ENCODE measurements around the gene ANO1.

ANO1 gene

GRCh38 chr11:70233034-70233433 is 154.9 kb downstream of the ANO1 start:
- no peak for ATAC-seq
- TF ChIP-seq PATZ1 (CRISPR knock-in tag; IDR thresholded peaks at IDR 0.05; ENCODE audit: borderline replicate concordance) (no peak), TOX (CRISPR knock-in tag; IDR thresholded peaks at IDR 0.05; ENCODE audit: borderline replicate concordance) (no peak), CSDC2 (CRISPR knock-in tag; IDR thresholded peaks at IDR 0.05) (no peak), BACH2 (CRISPR knock-in tag; IDR thresholded peaks at IDR 0.05; ENCODE audit: borderline replicate concordance) (no peak), ZFP3 (CRISPR knock-in tag; IDR thresholded peaks at IDR 0.05) (no peak)

GRCh38 chr11:70233511-70233934 is 155.4 kb downstream of the ANO1 start:
- ATAC-seq, result peak; percentile 69
- TF ChIP-seq CSRNP3 (CRISPR knock-in tag; IDR thresholded peaks at IDR 0.05) (no peak), ZFP3 (CRISPR knock-in tag; IDR thresholded peaks at IDR 0.05) (no peak), TCF4 (CRISPR knock-in tag; IDR thresholded peaks at IDR 0.05; ENCODE audit: borderline replicate concordance) (no peak), CSDC2 (CRISPR knock-in tag; IDR thresholded peaks at IDR 0.05) (no peak), OSR1 (CRISPR knock-in tag; IDR thresholded peaks at IDR 0.05) (no peak), SNAI2 (CRISPR knock-in tag; IDR thresholded peaks at IDR 0.05) (no peak), ZNF565 (CRISPR knock-in tag; conservative IDR thresholded peaks at IDR 0.05; ENCODE audit: low read depth) (no peak), PPARA (CRISPR knock-in tag; IDR thresholded peaks at IDR 0.05; ENCODE audit: borderline replicate concordance) (no peak), ZNF70 (CRISPR knock-in tag; IDR thresholded peaks at IDR 0.05) (no peak), PATZ1 (CRISPR knock-in tag; IDR thresholded peaks at IDR 0.05; ENCODE audit: borderline replicate concordance) (no peak), ZC3H10 (CRISPR knock-in tag; IDR thresholded peaks at IDR 0.05) (no peak), BACH2 (CRISPR knock-in tag; IDR thresholded peaks at IDR 0.05; ENCODE audit: borderline replicate concordance) (no peak), ARNTL (CRISPR knock-in tag; IDR thresholded peaks at IDR 0.05; ENCODE audit: borderline replicate concordance, low read depth) (no peak), ZFP30 (CRISPR knock-in tag; IDR thresholded peaks at IDR 0.05) (no peak)

GRCh38 chr11:70233962-70234361 is 155.8 kb downstream of the ANO1 start:
- TF ChIP-seq TCF4 (CRISPR knock-in tag; IDR thresholded peaks at IDR 0.05; ENCODE audit: borderline replicate concordance) (no peak), ESRRG (CRISPR knock-in tag; IDR thresholded peaks at IDR 0.05) (no peak), SNAI2 (CRISPR knock-in tag; IDR thresholded peaks at IDR 0.05) (no peak), POU6F1 (CRISPR knock-in tag; IDR thresholded peaks at IDR 0.05; ENCODE audit: borderline replicate concordance, low read depth) (no peak), RARB (CRISPR knock-in tag; IDR thresholded peaks at IDR 0.05) (no peak), CSDC2 (CRISPR knock-in tag; IDR thresholded peaks at IDR 0.05) (no peak), ZFP30 (CRISPR knock-in tag; IDR thresholded peaks at IDR 0.05) (no peak), ZNF70 (CRISPR knock-in tag; IDR thresholded peaks at IDR 0.05) (no peak), CREB5 (CRISPR knock-in tag; IDR thresholded peaks at IDR 0.05; ENCODE audit: low read depth) (no peak), ZC3H10 (CRISPR knock-in tag; IDR thresholded peaks at IDR 0.05) (no peak), ZFP3 (CRISPR knock-in tag; IDR thresholded peaks at IDR 0.05) (no peak), PPARA (CRISPR knock-in tag; IDR thresholded peaks at IDR 0.05; ENCODE audit: borderline replicate concordance) (no peak)

More at GRCh38 chr11:70233962-70234361, 155.8 kb downstream of the ANO1 start:
- ATAC-seq, result no peak; the same call in 2 of the 3 replicates

Data from SK-N-SH treated with all-trans-retinoic acid at 6 μM for 48 hours (cell line).